H9 (cell line): Measurements from ENCODE around the gene SLFN5. TPM values are rescaled to one million over a fixed set of nuclear protein-coding genes. Genes with fewer than 3 reads are reported as not detected.
A peak's percentile ranks its signal among the peaks of the same experiment; 100 is the strongest.

Experiments
- DNase-seq: peaks from one replicate; pipeline ENCODE4 v3.0.0-alpha.2; 2017
- H2AFZ ChIP-seq: one replicate; pipeline ENCODE4 v1.6.1; 2013; ENCODE audit warnings: mild to moderate bottlenecking, low read length, control low read depth, moderate library complexity
- H2AK5ac ChIP-seq: 2 replicates; pipeline ENCODE4 v1.6.1; 2013; ENCODE audit warnings: low read length, control low read depth, mixed read lengths; ENCODE audit not compliant: insufficient read length
- H2BK120ac ChIP-seq: one replicate; pipeline ENCODE4 v1.6.1; 2013; ENCODE audit warnings: low read depth, mild to moderate bottlenecking, low read length, control low read depth, inconsistent platforms; ENCODE audit not compliant: poor library complexity, severe bottlenecking
- H2BK12ac ChIP-seq: 2 replicates; pipeline ENCODE4 v1.6.1; 2013; ENCODE audit warnings: low read length, control low read depth, mixed read lengths, low read depth; ENCODE audit not compliant: insufficient read length
- H2BK15ac ChIP-seq: 2 replicates; pipeline ENCODE4 v1.6.1; 2013; ENCODE audit warnings: low read depth, low read length, control low read depth
- H2BK20ac ChIP-seq: one replicate; pipeline ENCODE4 v1.6.1; 2013; ENCODE audit warnings: low read depth, mild to moderate bottlenecking, low read length, control low read depth, inconsistent platforms; ENCODE audit not compliant: poor library complexity, severe bottlenecking
- H2BK5ac ChIP-seq: 2 replicates; pipeline ENCODE4 v1.6.1; 2013; ENCODE audit warnings: low read length, control low read depth, mixed read lengths; ENCODE audit not compliant: insufficient read length
- H3K14ac ChIP-seq: 2 replicates; pipeline ENCODE4 v1.6.1; 2013; ENCODE audit warnings: low read length, control low read depth; ENCODE audit not compliant: insufficient read depth
- H3K18ac ChIP-seq: 2 replicates; pipeline ENCODE4 v1.6.1; 2013; ENCODE audit warnings: low read depth, mild to moderate bottlenecking, mixed read lengths, low read length, control low read depth; ENCODE audit not compliant: insufficient read length
- H3K23ac ChIP-seq: 2 replicates; pipeline ENCODE4 v1.6.1; 2013; ENCODE audit warnings: low read length, control low read depth, mixed read lengths, low read depth; ENCODE audit not compliant: insufficient read length
- H3K23me2 ChIP-seq: 2 replicates; pipeline ENCODE4 v1.6.1; 2013; ENCODE audit warnings: low read depth, mild to moderate bottlenecking, mixed read lengths, low read length, control low read depth; ENCODE audit not compliant: insufficient read length, poor library complexity, severe bottlenecking
- H3K27ac ChIP-seq: 2 replicates; pipeline ENCODE4 v1.5.1; 2013; ENCODE audit warnings: low read length, control low read depth, mixed read lengths, low read depth; ENCODE audit not compliant: insufficient read length
- H3K27me3 ChIP-seq: 2 replicates; pipeline ENCODE4 v1.6.1; 2013; ENCODE audit warnings: low read length, control low read depth, inconsistent platforms; ENCODE audit not compliant: insufficient read depth
- H3K4ac ChIP-seq: 2 replicates; pipeline ENCODE4 v1.6.1; 2013; ENCODE audit warnings: low read depth, mild to moderate bottlenecking, control low read depth, inconsistent platforms, low read length, moderate library complexity
- H3K4me1 ChIP-seq: 2 replicates; pipeline ENCODE4 v1.6.1; 2013; ENCODE audit warnings: low read length, control low read depth, inconsistent platforms; ENCODE audit not compliant: insufficient read depth
- H3K4me2 ChIP-seq: 2 replicates; pipeline ENCODE4 v1.6.1; 2013; ENCODE audit warnings: low read length, control low read depth, mixed read lengths; ENCODE audit not compliant: insufficient read length, insufficient read depth
- H3K56ac ChIP-seq: 2 replicates; pipeline ENCODE4 v1.6.1; 2013; ENCODE audit warnings: low read depth, mild to moderate bottlenecking, mixed read lengths, low read length, control low read depth; ENCODE audit not compliant: insufficient read length
- H3K79me1 ChIP-seq: 2 replicates; pipeline ENCODE4 v1.6.1; 2013; ENCODE audit warnings: low read depth, mild to moderate bottlenecking, moderate library complexity, low read length, control low read depth, inconsistent platforms; ENCODE audit not compliant: insufficient read depth, poor library complexity, severe bottlenecking
- H3K79me2 ChIP-seq: 2 replicates; pipeline ENCODE4 v1.6.1; 2013; ENCODE audit warnings: low read length, control low read depth, inconsistent platforms; ENCODE audit not compliant: insufficient read depth
- H3K9ac ChIP-seq: 2 replicates; pipeline ENCODE4 v1.6.1; 2013; ENCODE audit warnings: low read length, control low read depth, mixed read lengths; ENCODE audit not compliant: insufficient read length; ENCODE audit errors: extremely low read depth
- H3K9me3 ChIP-seq: one replicate; pipeline ENCODE4 v1.6.1; 2013; ENCODE audit warnings: low read depth, low read length, inconsistent platforms; ENCODE audit not compliant: control insufficient read depth
- H3T11ph ChIP-seq: one replicate; pipeline ENCODE4 v1.6.1; 2013; ENCODE audit warnings: mild to moderate bottlenecking, low read length, control low read depth, inconsistent platforms
- H4K20me1 ChIP-seq: one replicate; pipeline ENCODE4 v1.6.1; 2013; ENCODE audit not compliant: control insufficient read depth, insufficient read length, insufficient read depth
- H4K5ac ChIP-seq: 2 replicates; pipeline ENCODE4 v1.6.1; 2013; ENCODE audit warnings: low read depth, mild to moderate bottlenecking, mixed read lengths, low read length, control low read depth; ENCODE audit not compliant: insufficient read length
- H4K8ac ChIP-seq: replicated peaks from 2 replicates; pipeline ENCODE4 v1.6.1; 2013; ENCODE audit warnings: low read length, control low read depth, mixed read lengths, low read depth; ENCODE audit not compliant: insufficient read length
- H4K91ac ChIP-seq: 2 replicates; pipeline ENCODE4 v1.6.1; 2013; ENCODE audit warnings: low read depth, mild to moderate bottlenecking, moderate library complexity, mixed read lengths, low read length, control low read depth; ENCODE audit not compliant: insufficient read length
- H3K27ac Mint-ChIP-seq, 3 experiments: 2 replicates in 2 of 3; 3 replicates in 1 of 3; pipeline ENCODE4 v1.8.0; 2020 to 2021; ENCODE audit warnings: mixed read lengths in 3 of 3, mild to moderate bottlenecking in 1 of 3, moderate library complexity in 1 of 3
- H3K27me3 Mint-ChIP-seq: 2 replicates; pipeline ENCODE4 v1.8.0; 2021; ENCODE audit warnings: low read depth, mild to moderate bottlenecking, moderate library complexity, mixed read lengths
- H3K36me3 Mint-ChIP-seq, 3 experiments: 2 replicates in 2 of 3; 3 replicates in 1 of 3; pipeline ENCODE4 v1.8.0; 2020 to 2021; ENCODE audit warnings: low read depth in 3 of 3, mixed read lengths in 3 of 3; ENCODE audit not compliant: insufficient read depth in 1 of 3
- H3K4me1 Mint-ChIP-seq, 2 experiments: 2 replicates each; pipeline ENCODE4 v1.8.0; 2020; ENCODE audit warnings: mixed read lengths in 2 of 2
- H3K4me3 Mint-ChIP-seq, 2 experiments: 2 replicates in 1 of 2; 3 replicates in 1 of 2; pipeline ENCODE4 v1.8.0; 2020 to 2021; ENCODE audit warnings: mild to moderate bottlenecking in 2 of 2, mixed read lengths in 2 of 2, moderate library complexity in 1 of 2
- H3K9me3 Mint-ChIP-seq, 2 experiments: 2 replicates in 1 of 2; 3 replicates in 1 of 2; pipeline ENCODE4 v1.8.0; 2020; ENCODE audit warnings: mild to moderate bottlenecking in 2 of 2, mixed read lengths in 2 of 2, moderate library complexity in 1 of 2
- CTCF ChIP-seq: fragments of 200-600 bp; sonication (generic); conservative IDR thresholded peaks from 3 replicates; pipeline ENCODE4 v1.8.0; 2021; ENCODE audit warnings: antibody characterized with exemption, mild to moderate bottlenecking
- WGBS: extraction: QIAGEN DNeasy Blood & Tissue Kit; methylation state at CpG from one replicate; pipeline ENCODE4 v1.1.7; 2013; ENCODE audit warnings: missing lambda C conversion rate, low lambda C conversion rate, mixed read lengths; ENCODE audit not compliant: insufficient read length; ENCODE audit errors: extremely low coverage; 5-methylcytosine and 5-hydroxymethylcytosine counted together
- total RNA-seq: library from RNA; stranded (reverse); gene quantifications from 2 replicates; pipeline ENCODE4 v1.2.1, GENCODE V29; 2021

The SLFN5 gene
- total RNA-seq, 1 experiment from 2014 or later = 2.9 TPM

- no peak overlapping the region for H3K4ac ChIP-seq
- no peak overlapping the region for H4K91ac ChIP-seq
- no peak overlapping the region for H4K5ac ChIP-seq
- H3K27ac Mint-ChIP-seq = no peak overlapping the region
- no peak for TF ChIP-seq CTCF
- no peak overlapping the region for H2AFZ ChIP-seq
- no peak overlapping the region for H3K18ac ChIP-seq
- H4K8ac ChIP-seq = no peak overlapping the region
- WGBS = no CpG with 5 or more reads among the region's 6 CpGs
- H3K36me3 Mint-ChIP-seq = no peaks in the 10 kb centered on the region
- no peak overlapping the region for H2BK120ac ChIP-seq
- H3K9me3 ChIP-seq = no peaks in the 10 kb centered on the region
- no peaks in the 10 kb centered on the region for H3K79me2 ChIP-seq
- H3K27me3 Mint-ChIP-seq = peaks cover 7% of the 10 kb centered on the region
- no peaks in the 10 kb centered on the region for H3K79me1 ChIP-seq
- DNase-seq = peak; percentile 3
- H3K27me3 ChIP-seq = no peaks in the 10 kb centered on the region
- no peak overlapping the region for H3K9ac ChIP-seq
- H3K14ac ChIP-seq = no peak overlapping the region
- H3K23ac ChIP-seq = no peak overlapping the region
- no peak overlapping the region for H3K4me3 Mint-ChIP-seq
- no peak overlapping the region for H2BK5ac ChIP-seq
- H2BK15ac ChIP-seq = no peak overlapping the region
- H3K56ac ChIP-seq = no peak overlapping the region
- H3K9me3 Mint-ChIP-seq = no peaks in the 10 kb centered on the region
- H3K4me1 Mint-ChIP-seq = peaks cover 3 to 6% of the 10 kb centered on the region in 2 experiments; a peak in 2 of 4 replicates
- no peak overlapping the region for H2BK12ac ChIP-seq
- no peak overlapping the region for H3K4me2 ChIP-seq
- no peak overlapping the region for H2AK5ac ChIP-seq
- no peak overlapping the region for H3K27ac ChIP-seq
- H3T11ph ChIP-seq = no peak overlapping the region
- no peak overlapping the region for H2BK20ac ChIP-seq
- H3K23me2 ChIP-seq = no peaks in the 10 kb centered on the region
- H4K20me1 ChIP-seq = no peaks in the 10 kb centered on the region
- H3K4me1 ChIP-seq = no peaks in the 10 kb centered on the region
These were observed 16.1 kb downstream of the SLFN5 start for GRCh38 chr17:35259001-35259400.
